GM18498 (cell line): ENCODE measurements around the gene NR2F2.

Source experiments
- ATAC-seq: cut with Tn5 transposase; IDR thresholded peaks from one replicate; pipeline ENCODE4 v1.9.1; 2021; ENCODE audit warnings: mild to moderate bottlenecking, moderate library complexity; ENCODE audit not compliant: unreplicated experiment

The NR2F2 gene

GRCh38 chr15:96341513-96342405 is 11.3 kb downstream of the NR2F2 start:
- ATAC-seq, result no peak

DNA sequence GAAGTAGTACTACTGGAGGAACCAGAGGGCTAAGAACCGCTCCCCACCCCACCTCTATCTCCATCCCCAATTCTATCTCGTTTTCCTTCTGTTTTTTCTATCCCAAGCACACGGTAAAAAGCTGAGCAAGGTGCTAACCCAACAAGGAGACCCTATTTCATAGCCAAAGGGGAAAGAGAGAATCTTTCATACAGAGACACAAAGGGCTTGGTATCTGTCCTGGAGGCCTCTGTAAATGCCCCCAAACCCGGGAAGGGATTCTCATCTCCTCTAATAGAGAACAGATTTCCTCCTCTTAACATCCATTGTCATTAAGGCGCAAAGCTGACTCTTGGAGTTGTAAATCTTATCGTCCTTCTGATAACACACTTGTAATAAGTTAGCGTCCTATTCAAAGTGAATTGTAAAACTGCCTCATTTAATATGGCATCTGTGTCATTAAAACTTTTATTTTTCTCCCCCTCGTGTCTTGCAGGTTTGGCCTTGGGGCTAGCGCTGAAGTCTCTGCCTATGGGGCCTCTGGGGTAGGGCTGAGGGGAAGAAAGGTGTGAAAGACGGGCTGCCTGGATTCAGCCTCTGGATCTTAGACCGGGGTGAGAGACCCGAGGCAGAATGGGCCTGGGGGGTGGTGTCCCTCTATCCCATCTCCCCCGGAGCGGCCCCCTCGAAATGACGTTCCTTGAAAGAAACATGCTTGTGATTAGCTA is 12.1 kb downstream of the NR2F2 start:
- ATAC-seq, result no peak

DNA sequence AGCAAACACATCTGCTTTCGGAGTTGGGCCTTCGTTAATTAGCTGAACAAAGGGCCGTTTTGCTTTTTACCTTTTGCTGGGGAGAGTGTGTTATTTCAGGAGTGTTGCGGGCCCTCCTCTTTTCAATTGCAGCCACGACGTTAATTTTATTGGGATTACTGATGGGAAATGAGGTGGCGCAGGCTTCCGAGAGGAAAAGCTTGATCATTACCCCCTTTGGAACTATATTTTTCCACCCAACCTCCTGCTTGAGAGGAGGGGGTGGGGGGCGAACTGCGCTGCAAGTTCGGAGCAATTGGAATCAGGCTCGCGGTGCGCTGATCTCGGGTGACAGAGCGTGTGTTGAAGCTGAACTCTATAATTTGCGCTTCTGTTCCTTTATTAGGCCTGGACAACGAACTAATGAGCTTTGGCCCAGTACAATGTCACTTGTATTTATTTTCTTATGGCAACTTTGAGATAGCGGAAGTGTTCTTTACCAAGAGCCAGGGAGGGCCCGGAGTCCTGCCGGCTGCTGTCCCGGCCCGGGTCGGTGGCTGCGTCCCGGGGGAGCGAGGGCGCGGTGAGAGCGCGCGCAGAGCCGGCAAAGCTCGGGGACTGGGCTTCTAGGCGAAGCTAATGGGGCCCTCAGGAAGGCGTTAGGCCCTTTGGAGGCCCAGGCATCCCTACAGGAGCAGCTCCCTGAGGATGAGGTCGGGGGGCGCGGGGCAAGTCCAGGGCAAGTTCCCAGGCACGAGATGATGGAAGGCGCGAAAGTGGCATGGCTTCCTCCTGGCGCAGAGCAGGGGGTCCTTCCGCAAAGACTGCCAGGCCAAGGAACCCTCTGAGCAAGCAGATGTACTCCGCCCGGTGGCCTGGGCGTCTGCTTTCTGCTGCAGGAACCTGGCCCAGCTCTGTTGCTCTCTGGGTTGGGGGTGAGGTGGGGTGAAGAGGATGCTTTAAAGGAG is 12.9 kb downstream of the NR2F2 start:
- no peak for ATAC-seq

GRCh38 chr15:96344060-96344705 is 13.7 kb downstream of the NR2F2 start:
- no peak for ATAC-seq

GRCh38 chr15:96344706-96345559 is 14.4 kb downstream of the NR2F2 start:
- ATAC-seq, result no peak

- peak; percentile 69 for ATAC-seq
Measured at GRCh38 chr15:96345560-96346399, 15.3 kb downstream of the NR2F2 start.

DNA sequence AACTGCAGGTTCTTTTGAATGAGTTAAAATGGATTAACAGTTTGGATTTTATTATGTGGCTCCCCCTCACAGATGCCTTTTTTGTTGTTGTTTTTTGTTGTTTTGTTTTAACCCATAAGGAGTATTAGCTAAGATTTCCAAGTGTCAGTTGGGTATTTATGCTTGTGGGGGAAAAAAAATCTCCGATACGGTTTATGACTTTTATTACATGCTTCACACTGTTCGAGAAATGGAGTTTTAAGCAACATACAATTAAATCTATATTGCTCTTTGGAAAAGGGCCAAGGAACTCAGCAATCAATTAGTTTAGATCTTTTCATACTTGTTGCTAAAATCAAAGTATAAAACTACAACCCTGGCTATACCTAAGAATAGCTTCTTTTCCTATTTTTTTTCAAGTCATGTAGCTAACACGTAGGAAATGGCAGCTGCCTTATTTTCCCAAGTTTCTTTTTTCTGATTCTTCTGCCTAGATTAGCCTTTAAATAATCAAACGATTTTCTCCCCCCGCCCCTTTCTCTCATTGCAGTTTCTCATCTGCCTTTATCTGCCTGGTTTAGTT is 16.0 kb downstream of the NR2F2 start:
- ATAC-seq, result no peak

DNA sequence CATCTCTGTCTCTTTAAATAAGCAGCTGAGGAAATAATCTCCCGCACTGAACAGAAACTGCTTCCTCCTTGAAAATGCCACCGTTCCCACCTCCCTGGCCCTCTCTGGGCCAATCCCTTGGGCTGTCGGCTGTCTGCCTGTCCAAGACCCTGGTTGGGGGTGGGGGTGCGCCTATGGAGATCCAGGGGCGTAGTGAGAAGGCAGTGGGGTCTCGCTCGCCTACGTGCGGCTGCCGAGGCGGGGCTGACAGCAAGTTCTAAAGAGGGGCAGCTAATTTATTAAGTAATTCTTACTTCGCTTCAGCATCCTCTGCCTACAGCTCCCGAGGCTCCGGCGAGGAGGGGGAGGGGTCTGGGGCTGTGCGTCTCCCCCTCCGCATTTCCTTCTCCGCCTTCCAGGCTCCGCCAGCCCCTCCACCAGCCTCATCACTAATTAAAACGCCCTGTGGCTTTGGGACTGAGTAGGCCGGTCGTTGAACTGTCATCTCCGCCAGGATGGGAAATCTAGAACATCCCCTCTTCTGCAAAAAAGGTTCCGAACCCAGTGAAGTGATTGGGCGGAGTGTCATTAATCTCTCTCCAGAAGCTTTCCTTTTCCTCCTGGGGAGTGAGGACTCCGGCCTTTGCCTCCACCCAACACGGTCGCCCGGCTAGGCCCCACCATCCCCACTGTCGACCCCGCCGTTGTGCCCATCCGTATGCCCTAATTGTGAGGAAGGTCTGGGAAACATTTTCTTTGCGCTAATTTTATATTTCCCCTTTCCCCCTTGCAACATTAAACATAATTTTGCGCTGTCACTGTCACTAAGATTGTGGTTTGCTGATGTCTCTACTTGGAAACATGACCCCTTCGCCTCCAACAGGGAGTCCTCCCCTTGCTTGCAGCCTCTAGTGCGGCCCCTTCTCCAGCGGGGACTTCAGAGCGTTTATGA is 16.9 kb downstream of the NR2F2 start:
- ATAC-seq, result no peak

GRCh38 chr15:96348112-96349027 is 17.9 kb downstream of the NR2F2 start:
- no peak for ATAC-seq

DNA sequence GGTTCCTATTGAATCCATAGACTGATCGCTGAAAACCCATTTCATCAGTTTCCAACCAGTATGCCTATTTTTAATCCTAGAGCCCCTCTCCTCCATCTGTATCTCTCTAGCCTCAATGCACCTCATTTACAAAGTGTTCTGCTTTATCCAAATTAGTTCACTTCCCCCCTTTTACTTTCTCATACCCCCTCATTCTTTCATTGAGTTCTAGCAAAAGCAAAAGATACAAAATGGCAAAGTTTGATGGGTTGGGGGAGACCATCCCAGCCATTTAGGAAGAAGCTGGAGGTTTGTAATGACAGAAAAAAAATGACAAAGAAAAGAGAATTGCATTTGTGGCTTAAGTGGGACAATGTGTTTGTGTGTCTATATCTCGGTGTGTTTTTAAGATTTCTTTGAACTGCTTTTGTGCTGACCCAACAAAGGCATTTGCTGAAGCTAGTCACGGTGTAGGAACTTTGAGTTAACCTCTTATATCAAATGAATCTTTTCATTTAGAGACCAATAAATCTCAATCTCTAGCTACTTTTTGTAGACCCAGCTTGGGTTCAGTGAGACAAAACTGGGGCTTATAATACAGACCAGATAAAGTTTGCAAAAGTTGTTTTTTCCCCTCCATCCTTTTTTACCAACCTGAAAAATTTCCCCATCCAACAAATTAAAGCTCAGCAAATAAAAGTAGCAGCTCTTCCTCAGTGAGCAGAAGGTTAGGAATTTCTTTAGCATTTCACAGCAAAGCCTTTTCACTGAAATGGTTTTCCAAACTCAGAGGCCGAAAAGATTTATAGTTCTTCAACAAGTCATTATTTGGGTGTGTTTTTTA is 18.7 kb downstream of the NR2F2 start:
- no peak for ATAC-seq

DNA sequence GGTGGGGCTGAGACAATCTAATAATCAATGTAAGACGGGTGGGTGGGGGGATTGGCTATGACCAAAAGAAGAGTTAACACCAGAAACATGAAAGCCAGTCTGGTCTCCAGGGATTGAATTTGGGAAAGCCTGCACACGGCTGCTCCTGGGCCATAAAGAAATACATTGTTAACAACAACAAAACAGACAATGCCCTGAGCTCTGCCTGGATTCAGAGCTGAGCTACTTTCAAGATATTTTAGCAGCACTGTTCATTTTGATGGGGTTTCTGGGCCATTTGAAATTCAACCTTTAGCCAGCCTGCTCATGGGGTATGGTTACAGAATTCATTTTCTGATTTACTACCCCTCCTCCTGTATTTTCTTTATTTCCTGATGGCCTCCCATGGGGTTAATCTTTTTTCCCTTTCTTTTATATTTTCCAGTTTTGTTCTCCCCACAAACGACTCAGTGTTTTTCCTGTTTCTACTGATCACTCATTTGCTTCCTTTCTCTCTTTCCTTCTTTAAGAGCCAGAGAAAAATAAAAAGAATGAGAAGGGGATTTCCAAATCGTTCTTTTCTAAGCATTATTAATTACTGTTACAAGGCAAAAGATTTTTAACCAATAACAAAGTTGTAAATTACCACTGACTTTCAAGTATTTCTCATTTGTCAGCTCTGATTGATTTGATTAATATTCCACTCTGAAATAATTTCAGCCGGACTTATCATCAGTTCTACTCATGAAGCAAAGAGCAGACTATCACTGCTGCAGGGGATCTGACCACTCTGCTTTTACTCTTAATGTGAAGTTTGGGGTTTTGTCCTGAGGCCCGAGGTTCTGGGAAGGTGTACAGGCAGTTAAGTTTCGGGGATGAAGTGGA is 19.6 kb downstream of the NR2F2 start:
- no peak for ATAC-seq

GRCh38 chr15:96350934-96351724 is 20.6 kb downstream of the NR2F2 start:
- ATAC-seq, result no peak

- peak; percentile 32 for ATAC-seq
Measured at GRCh38 chr15:96351761-96352603, 21.5 kb downstream of the NR2F2 start.
